IMR-90 (cell line): Measurements from ENCODE around the gene ZSWIM8. TPM values are rescaled to one million over a fixed set of nuclear protein-coding genes. Genes with fewer than 3 reads are reported as not detected.

Experiments
- ATAC-seq: fragments of 200-7000 bp; cut with Tn5 transposase; 2 replicates; pipeline ENCODE4 v1.9.1; 2020; ENCODE audit warnings: low read depth, mild to moderate bottlenecking, moderate library complexity
- BruUV-seq: library from RNA; stranded (reverse); fragments of 400-500 nt; replicated peaks from 2 replicates; lab custom pipeline; 2021; lab: Mats Ljungman, UMichigan
- CTCF ChIA-PET: fragments of 300-600 bp; formaldehyde crosslinking; extraction: SDS; loops from one replicate; lab custom pipeline; 2021; ENCODE audit warnings: antibody characterized with exemption; lab: Yijun Ruan, JAX
- POLR2A ChIA-PET: fragments of 300-600 bp; sonication (Branson Sonifier 250); formaldehyde crosslinking; loops from one replicate; lab custom pipeline; 2022; ENCODE audit warnings: antibody characterized with exemption; ENCODE audit not compliant: unreplicated experiment; lab: Charles Lee
- DNase-seq: peaks from one replicate; pipeline ENCODE4 v3.0.0; 2013
- H2AFZ ChIP-seq: replicated peaks from 2 replicates; pipeline ENCODE3; 2013; ENCODE audit warnings: low read length, mild to moderate bottlenecking; ENCODE audit not compliant: poor library complexity
- H2AK5ac ChIP-seq: 2 replicates; pipeline ENCODE4 v1.6.1; 2013; ENCODE audit warnings: low read depth, low read length, inconsistent platforms
- H2AK9ac ChIP-seq: replicated peaks from 2 replicates; pipeline ENCODE3; 2013; ENCODE audit warnings: mild to moderate bottlenecking, low read depth, low read length, moderate library complexity; ENCODE audit not compliant: poor library complexity
- H2BK120ac ChIP-seq: 2 replicates; pipeline ENCODE4 v1.6.1; 2013; ENCODE audit warnings: low read depth, low read length, inconsistent platforms
- H2BK15ac ChIP-seq: 3 replicates; pipeline ENCODE4 v1.6.1; 2013; ENCODE audit warnings: low read depth, low read length, inconsistent platforms
- H2BK20ac ChIP-seq: 2 replicates; pipeline ENCODE4 v1.6.1; 2013; ENCODE audit warnings: low read depth, mild to moderate bottlenecking, inconsistent platforms, low read length, moderate library complexity
- H2BK5ac ChIP-seq: 2 replicates; pipeline ENCODE4 v1.6.1; 2013; ENCODE audit warnings: mild to moderate bottlenecking, low read depth, low read length, inconsistent platforms; ENCODE audit not compliant: poor library complexity, severe bottlenecking
- H3K14ac ChIP-seq: replicated peaks from 2 replicates; pipeline ENCODE4 v1.6.1; 2013; ENCODE audit warnings: low read depth, low read length, inconsistent platforms
- H3K18ac ChIP-seq: 2 replicates; pipeline ENCODE4 v1.6.1; 2013; ENCODE audit warnings: low read depth, low read length, control low read depth
- H3K23ac ChIP-seq: 2 replicates; pipeline ENCODE4 v1.6.1; 2013; ENCODE audit warnings: low read depth, low read length, inconsistent platforms
- H3K27ac ChIP-seq: 2 replicates; pipeline ENCODE4 v1.5.1; 2013; ENCODE audit warnings: mild to moderate bottlenecking, control low read depth, low read length; ENCODE audit not compliant: insufficient read depth
- H3K27me3 ChIP-seq: 2 replicates; pipeline ENCODE4 v1.6.1; 2013; ENCODE audit warnings: low read length; ENCODE audit not compliant: control insufficient read depth, insufficient read depth
- H3K36me3 ChIP-seq: 2 replicates; pipeline ENCODE4 v1.6.1; 2013; ENCODE audit warnings: low read length, mixed read lengths; ENCODE audit not compliant: control insufficient read depth, insufficient read depth
- H3K4ac ChIP-seq: 2 replicates; pipeline ENCODE4 v1.6.1; 2013; ENCODE audit warnings: low read depth, low read length, inconsistent platforms
- H3K4me1 ChIP-seq: 2 replicates; pipeline ENCODE4 v1.6.1; 2013; ENCODE audit warnings: low read length, mixed read lengths; ENCODE audit not compliant: control insufficient read depth, insufficient read depth
- H3K4me2 ChIP-seq: 2 replicates; pipeline ENCODE4 v1.6.1; 2013; ENCODE audit warnings: low read depth, mild to moderate bottlenecking, control low read depth, low read length, moderate library complexity
- H3K4me3 ChIP-seq: 2 replicates; pipeline ENCODE4 v1.5.1; 2013; ENCODE audit warnings: low read depth, mild to moderate bottlenecking, control low read depth, low read length, moderate library complexity; ENCODE audit not compliant: insufficient read depth
- H3K56ac ChIP-seq: 2 replicates; pipeline ENCODE4 v1.6.1; 2013; ENCODE audit warnings: low read length, inconsistent platforms; ENCODE audit not compliant: insufficient read depth; ENCODE audit errors: extremely low read depth
- H3K79me1 ChIP-seq, 2 experiments: 2 replicates each; pipeline ENCODE4 v1.6.1; 2013; ENCODE audit warnings: low read length in 2 of 2, inconsistent platforms in 1 of 2, low read depth in 1 of 2
- H3K9ac ChIP-seq: 2 replicates; pipeline ENCODE4 v1.6.1; 2013; ENCODE audit warnings: low read depth, low read length, control low read depth
- H3K9me1 ChIP-seq: 2 replicates; pipeline ENCODE4 v1.6.1; 2013; ENCODE audit warnings: low read length, inconsistent platforms; ENCODE audit not compliant: insufficient read depth
- H3K9me3 ChIP-seq: 2 replicates; pipeline ENCODE4 v1.6.1; 2013; ENCODE audit warnings: low read length; ENCODE audit not compliant: control insufficient read depth, insufficient read depth
- H4K20me1 ChIP-seq: 2 replicates; pipeline ENCODE4 v1.6.1; 2013; ENCODE audit warnings: low read length, inconsistent platforms; ENCODE audit not compliant: insufficient read depth
- H4K5ac ChIP-seq: 2 replicates; pipeline ENCODE4 v1.6.1; 2013; ENCODE audit warnings: mild to moderate bottlenecking, low read depth, low read length, control low read depth
- H4K8ac ChIP-seq, 2 experiments: 2 replicates each; pipeline ENCODE4 v1.6.1; 2013; ENCODE audit warnings: low read depth in 2 of 2, low read length in 2 of 2, control low read depth in 1 of 2, inconsistent platforms in 1 of 2
- H4K91ac ChIP-seq: 2 replicates; pipeline ENCODE4 v1.6.1; 2013; ENCODE audit warnings: low read depth, low read length, inconsistent platforms; ENCODE audit not compliant: insufficient read depth
- CEBPB ChIP-seq: IDR thresholded peaks from 2 replicates; pipeline ENCODE4 v1.6.1; 2012; ENCODE audit warnings: low read depth, low read length, improper control_type of control experiment
- CTCF ChIP-seq: conservative IDR thresholded peaks from 2 replicates; pipeline ENCODE4 v1.5.1; 2012; ENCODE audit warnings: mild to moderate bottlenecking, low read depth, low read length, improper control_type of control experiment
- FOS ChIP-seq: fragments of 150-350 bp; IDR thresholded peaks from 2 replicates; pipeline ENCODE4 v1.6.1; 2016; ENCODE audit warnings: low read depth, low read length
- MAZ ChIP-seq: IDR thresholded peaks from 2 replicates; pipeline ENCODE4 v1.6.1; 2012; ENCODE audit warnings: low read depth, mild to moderate bottlenecking, low read length, improper control_type of control experiment, moderate library complexity, borderline replicate concordance
- WGBS, 2 experiments: methylation state at CpG; one replicate each; pipeline versions ENCODE4 v1.1.5 to v1.1.7; 2013; ENCODE audit warnings: missing lambda C conversion rate in 2 of 2; ENCODE audit not compliant: insufficient read length in 1 of 2; ENCODE audit errors: extremely low coverage in 2 of 2; 5-methylcytosine and 5-hydroxymethylcytosine counted together
- dilution Hi-C: fragments of 300-500 bp; cut with HindIII; formaldehyde crosslinking; loops from one replicate; pipeline ENCODE4 v1.14.3; 2018; ENCODE audit warnings: low sequenced_read_pairs; ENCODE audit not compliant: unreplicated experiment
- in situ Hi-C: fragments of 300-500 bp; cut with MboI; formaldehyde crosslinking; loops from 3 replicates; pipeline ENCODE4 v1.14.3; 2019; ENCODE audit warnings: low sequenced_read_pairs, inconsistent platforms, mixed read lengths
- intact Hi-C: fragments of 100-400 bp; cut with micrococcal nuclease; formaldehyde crosslinking; loops from 2 replicates; pipeline ENCODE4 v1.10.0; 2022
- polyA plus RNA-seq, 3 experiments: library from polyadenylated mRNA; depleted of rRNA; stranded (reverse); fragments of >200 nt; gene quantifications; 2 replicates each; pipeline ENCODE4 v1.2.3, GENCODE V29; 2012; ENCODE audit warnings: low replicate concordance in 1 of 3
- total RNA-seq: library from RNA; depleted of rRNA; stranded (reverse); fragments of >200 nt; gene quantifications from 2 replicates; pipeline ENCODE4 v1.2.3, GENCODE V29; 2012

Gene ZSWIM8
- total and polyA plus RNA-seq, 2 of the 4 experiments (the other 2 are of a cell fraction) = 16.8 to 103 TPM

GRCh38 chr10:73809061-73809818 is 23.8 kb downstream of the ZSWIM8 start (continued):
- no peak for TF ChIP-seq CTCF
- TF ChIP-seq FOS = no peak

DNA sequence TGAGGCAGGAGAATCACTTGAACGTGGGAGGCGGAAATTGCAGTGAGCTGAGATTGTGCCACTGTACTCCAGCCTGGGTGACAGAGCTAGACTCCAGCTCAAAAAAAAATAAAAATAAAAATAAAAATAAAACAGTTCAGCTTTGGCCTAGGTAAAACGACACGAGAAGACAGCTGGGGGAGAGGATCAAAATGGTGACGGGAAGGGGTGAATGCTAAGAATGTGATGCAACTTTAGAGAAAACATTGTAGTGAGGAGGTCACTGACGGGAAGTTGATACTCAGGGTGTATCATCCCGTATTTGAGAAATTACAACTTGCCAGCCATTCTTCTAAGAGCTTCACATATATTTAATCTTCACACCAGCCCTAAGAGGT is 24.9 kb downstream of the ZSWIM8 start:
- Histone ChIP-seq H3K9me3 (no peaks in the 10 kb centered on the region), H2BK120ac (no peak overlapping the region), H4K20me1 (no peaks in the 10 kb centered on the region), H3K4ac (peak overlapping the region; percentile 79; the same call in 1 of the 2 replicates), H2BK5ac (no peak overlapping the region), H3K14ac (peak overlapping the region; percentile 55; the same call in 1 of the 2 replicates), H3K4me1 (0 out of 2 replicates have a peak, but pooled peaks cover 4% of the 10 kb centered on the region), H3K27ac (no peak overlapping the region), H2BK15ac (no peak overlapping the region), H3K27me3 (no peaks in the 10 kb centered on the region), H3K36me3 (peaks cover 48% of the 10 kb centered on the region), H4K8ac (peak overlapping the region in 1 of 2 experiments; percentile 63; a peak in 1 of 4 replicates), H3K9ac (peak overlapping the region; percentile 63), H3K79me1 (peaks cover 14 to 49% of the 10 kb centered on the region in 2 experiments), H4K5ac (no peak overlapping the region), H4K91ac (no peak overlapping the region), H3K23ac (peak overlapping the region; percentile 62; the same call in 1 of the 2 replicates), H2AK9ac (peak overlapping the region; percentile 84), H3K18ac (no peak overlapping the region), H2AK5ac (no peak overlapping the region), H3K9me1 (peaks cover 20% of the 10 kb centered on the region), H3K4me3 (peak overlapping the region; percentile 88), H2AFZ (no peak overlapping the region), H3K56ac (no peak overlapping the region), H3K4me2 (peak overlapping the region; percentile 96), H2BK20ac (no peak overlapping the region)
- CTCF ChIA-PET = interaction anchor here (0.8 kb wide), 1 partner anchor 70 kb away, joined by 4 read pairs; no protein-coding TSS in a partner anchor
- no peak for ATAC-seq
- in situ Hi-C loops = no loop called here
- no CpG with 5 or more reads among the region's 7 CpGs for WGBS, 2 experiments
- DNase-seq = no peak
- intact Hi-C loops = no loop called here
- TF ChIP-seq CEBPB = 0 out of 2 replicates have a peak, but pooled peaks have one; percentile 19
- TF ChIP-seq MAZ = no peak
- dilution Hi-C loops = no loop called here
- no TSS peak for BruUV-seq
- POLR2A ChIA-PET = no interaction called here
